Mesothelial cell of epicardium (in vitro differentiated cells): Measurements from ENCODE around the gene ADGRG3. TPM values are rescaled to one million over a fixed set of nuclear protein-coding genes. Genes with fewer than 3 reads are reported as not detected.

Source experiments
- DNase-seq, 2 experiments: peaks; one replicate each; pipeline ENCODE4 v3.0.0; 2021; ENCODE audit warnings: low spot score in 2 of 2; ENCODE audit not compliant: unreplicated experiment in 2 of 2
- H3K27ac Mint-ChIP-seq: 2 replicates; pipeline ENCODE4 v1.8.0; 2021; ENCODE audit warnings: mixed read lengths
- H3K27me3 Mint-ChIP-seq: 2 replicates; pipeline ENCODE4 v1.8.0; 2021; ENCODE audit warnings: low read depth, mixed read lengths
- H3K36me3 Mint-ChIP-seq: 2 replicates; pipeline ENCODE4 v1.8.0; 2021; ENCODE audit warnings: mixed read lengths
- H3K4me1 Mint-ChIP-seq: 2 replicates; pipeline ENCODE4 v1.8.0; 2021; ENCODE audit warnings: mixed read lengths
- H3K4me3 Mint-ChIP-seq: 2 replicates; pipeline ENCODE4 v1.8.0; 2021; ENCODE audit warnings: mild to moderate bottlenecking, moderate library complexity, mixed read lengths
- H3K9me3 Mint-ChIP-seq: 2 replicates; pipeline ENCODE4 v1.8.0; 2021; ENCODE audit warnings: mixed read lengths
- CTCF ChIP-seq: fragments of 200-600 bp; sonication (generic); IDR thresholded peaks from one replicate; pipeline ENCODE4 v1.5.0; 2021; ENCODE audit warnings: antibody characterized with exemption; ENCODE audit not compliant: unreplicated experiment
- total RNA-seq: library from RNA; stranded (reverse); gene quantifications from 3 replicates; pipeline ENCODE4 v1.2.1, GENCODE V29; 2021

Gene ADGRG3
- total RNA-seq, 1 donor from 2014 or later = not detected

GRCh38 chr16:57687363-57687929, 19.3 kb downstream of the ADGRG3 start:
- Mint-ChIP-seq H3K27ac (no peak overlapping the region), H3K4me1 (peaks cover 9% of the 10 kb centered on the region), H3K27me3 (no peaks in the 10 kb centered on the region), H3K9me3 (no peaks in the 10 kb centered on the region), H3K36me3 (no peaks in the 10 kb centered on the region), H3K4me3 (no peak overlapping the region)
- TF ChIP-seq CTCF = no peak
- DNase-seq = no peak

GRCh38 chr16:57688487-57688986, 20.4 kb downstream of the ADGRG3 start:
- no peak overlapping the region for H3K4me3 Mint-ChIP-seq
- no peak for TF ChIP-seq CTCF
- H3K27me3 Mint-ChIP-seq = no peaks in the 10 kb centered on the region
- H3K4me1 Mint-ChIP-seq = peaks cover 9% of the 10 kb centered on the region
- no peaks in the 10 kb centered on the region for H3K9me3 Mint-ChIP-seq
- DNase-seq = no peak
- no peaks in the 10 kb centered on the region for H3K36me3 Mint-ChIP-seq
- H3K27ac Mint-ChIP-seq = no peak overlapping the region

GRCh38 chr16:57688987-57689761, 21.1 kb downstream of the ADGRG3 start:
- no peaks in the 10 kb centered on the region for H3K27me3 Mint-ChIP-seq
- no peak for TF ChIP-seq CTCF
- no peak overlapping the region for H3K4me3 Mint-ChIP-seq
- no peak for DNase-seq
- H3K27ac Mint-ChIP-seq = no peak overlapping the region
- H3K9me3 Mint-ChIP-seq = no peaks in the 10 kb centered on the region
- peaks cover 9% of the 10 kb centered on the region for H3K4me1 Mint-ChIP-seq
- H3K36me3 Mint-ChIP-seq = no peaks in the 10 kb centered on the region

- no peak overlapping the region for H3K27ac Mint-ChIP-seq
- no peak for DNase-seq
- no peak overlapping the region for H3K4me3 Mint-ChIP-seq
- TF ChIP-seq CTCF = no peak
- no peaks in the 10 kb centered on the region for H3K9me3 Mint-ChIP-seq
- no peaks in the 10 kb centered on the region for H3K36me3 Mint-ChIP-seq
- peaks cover 14% of the 10 kb centered on the region for H3K4me1 Mint-ChIP-seq
- no peaks in the 10 kb centered on the region for H3K27me3 Mint-ChIP-seq
Measured at GRCh38 chr16:57689762-57690558, 21.9 kb downstream of the ADGRG3 start.

- no peak overlapping the region for H3K4me3 Mint-ChIP-seq
- no peaks in the 10 kb centered on the region for H3K36me3 Mint-ChIP-seq
- H3K4me1 Mint-ChIP-seq = peaks cover 14% of the 10 kb centered on the region
- no peaks in the 10 kb centered on the region for H3K27me3 Mint-ChIP-seq
- no peaks in the 10 kb centered on the region for H3K9me3 Mint-ChIP-seq
- no peak overlapping the region for H3K27ac Mint-ChIP-seq
- DNase-seq = no peak
- TF ChIP-seq CTCF = no peak
Measured at GRCh38 chr16:57690782-57691471, 22.8 kb downstream of the ADGRG3 start.
